HG03060 (cell line): ENCODE results near the gene NCK2.
"Not testable (repeated sequence)": the region's sequence is repeated elsewhere in the genome, so short reads cannot be mapped to it uniquely, and the experiment has no call there.

ENCODE experiments used
- ATAC-seq: cut with Tn5 transposase; IDR thresholded peaks from one replicate; pipeline ENCODE4 v1.9.1; 2021; ENCODE audit warnings: low read depth, moderate number of reproducible peaks; ENCODE audit not compliant: unreplicated experiment

Gene NCK2

GRCh38 chr2:105754011-105754410 lies 9.3 kb downstream of the NCK2 start:
- ATAC-seq = no peak

- ATAC-seq = no peak
Observed at GRCh38 chr2:105754994-105755393, 10.3 kb downstream of the NCK2 start.

DNA sequence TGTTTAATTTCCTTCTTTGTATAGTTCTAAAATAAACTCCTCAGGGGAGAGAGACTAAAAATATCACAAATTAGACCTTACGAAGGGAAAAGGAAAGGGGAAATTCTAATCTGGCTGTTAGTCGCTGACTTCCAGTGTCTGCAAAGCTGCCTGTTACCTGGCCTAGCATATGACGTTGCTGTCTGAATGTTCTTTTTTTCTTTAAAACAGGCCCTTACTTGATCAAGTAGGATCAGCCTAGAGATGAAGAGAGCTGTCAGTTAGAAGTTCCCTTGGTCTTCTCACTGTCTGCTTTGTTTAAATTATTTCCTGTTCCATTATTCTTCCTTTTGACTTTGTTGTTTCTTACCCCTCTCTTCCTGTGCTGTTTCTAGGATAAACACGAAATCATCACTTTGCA lies 11.2 kb downstream of the NCK2 start:
- no peak for ATAC-seq

- no peak for ATAC-seq
Observed at GRCh38 chr2:105756435-105756834, 11.7 kb downstream of the NCK2 start.

DNA sequence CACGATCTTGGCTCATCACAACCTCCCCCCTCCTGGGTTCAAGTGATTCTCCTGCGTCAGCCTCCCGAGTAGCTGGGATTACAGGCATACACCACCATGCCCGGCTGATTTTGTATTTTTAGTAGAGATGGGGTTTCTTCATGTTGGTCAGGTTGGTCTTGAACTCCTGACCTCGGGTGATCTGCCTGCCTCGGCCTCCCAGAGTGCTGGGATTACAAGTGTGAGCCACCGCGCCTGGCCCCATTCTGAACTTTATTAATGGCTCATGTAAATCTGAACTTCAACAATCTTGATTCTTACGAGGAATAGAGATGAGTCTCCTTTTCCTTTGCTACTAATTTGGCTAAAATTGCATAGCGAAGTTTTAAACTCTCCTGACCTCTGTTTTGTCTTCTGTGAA lies 12.2 kb downstream of the NCK2 start:
- not testable (repeated sequence) for ATAC-seq

DNA sequence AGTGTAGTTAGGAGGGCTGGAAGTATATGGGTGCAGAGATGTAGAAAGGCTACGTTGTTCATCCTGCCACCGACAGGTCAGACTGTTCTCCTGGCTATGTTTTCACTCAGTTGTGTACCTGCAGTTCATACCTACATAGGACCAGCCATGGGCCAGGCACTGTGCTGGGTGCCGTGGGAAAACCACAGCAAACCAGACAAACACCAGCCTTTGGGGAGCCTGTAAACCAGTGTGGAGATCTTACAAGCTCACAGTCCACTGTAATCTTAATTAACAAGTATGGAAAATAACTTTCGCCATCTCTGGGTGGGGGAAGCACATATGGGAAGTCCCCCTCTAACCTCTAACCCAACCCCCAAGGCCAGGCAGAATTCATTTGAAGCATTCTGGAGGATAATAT lies 12.7 kb downstream of the NCK2 start:
- ATAC-seq = no peak

DNA sequence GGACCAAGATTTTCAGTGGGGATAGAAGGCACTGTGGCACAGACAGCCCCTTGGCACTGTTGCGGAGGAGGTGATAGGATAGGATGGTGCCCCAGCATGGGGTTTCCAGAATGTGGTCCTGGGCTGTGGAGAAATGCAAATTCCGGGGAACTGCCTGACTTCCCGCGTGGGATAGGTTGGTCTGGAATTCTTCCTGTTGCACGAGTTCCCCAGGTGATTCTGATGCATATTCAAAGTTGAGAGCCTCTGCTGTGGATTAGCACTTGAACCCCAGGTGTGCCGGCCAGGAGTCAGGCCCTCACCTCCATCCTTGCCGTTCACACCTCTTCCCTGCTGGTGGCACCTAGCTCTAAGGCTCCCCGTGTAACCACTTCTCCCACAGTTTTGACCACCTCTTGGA lies 15.5 kb downstream of the NCK2 start:
- ATAC-seq = no peak

GRCh38 chr2:105760639-105761337 lies 16.1 kb downstream of the NCK2 start:
- no peak for ATAC-seq

DNA sequence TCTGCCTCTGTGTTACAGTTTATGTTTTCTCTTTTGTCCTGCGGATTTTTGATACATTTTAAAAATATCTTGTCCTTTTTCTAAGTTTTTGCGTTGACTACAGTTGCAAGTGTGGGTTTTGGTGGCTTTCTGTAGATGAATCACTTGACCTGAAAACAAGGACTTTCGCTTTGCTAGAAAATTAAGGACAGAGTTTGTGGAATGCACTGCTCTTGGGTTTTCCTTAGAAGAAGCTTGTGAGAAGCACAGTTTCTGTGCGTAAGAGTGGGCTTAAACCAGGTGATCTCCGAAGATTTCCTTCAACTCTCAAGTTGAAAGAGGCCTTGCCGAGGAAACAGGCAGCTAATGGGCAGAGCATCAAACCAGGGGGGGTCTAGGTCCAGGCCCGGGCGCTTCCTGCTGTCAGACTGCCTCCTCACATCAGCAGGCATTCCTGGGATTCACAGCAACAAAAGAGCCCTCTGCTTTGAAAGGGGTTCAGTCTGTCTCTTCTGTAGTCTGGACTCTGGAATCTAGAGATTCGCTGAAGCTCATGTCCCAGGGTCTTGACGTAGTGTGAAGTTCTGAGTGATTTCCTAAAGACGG lies 17.3 kb downstream of the NCK2 start:
- no peak for ATAC-seq

DNA sequence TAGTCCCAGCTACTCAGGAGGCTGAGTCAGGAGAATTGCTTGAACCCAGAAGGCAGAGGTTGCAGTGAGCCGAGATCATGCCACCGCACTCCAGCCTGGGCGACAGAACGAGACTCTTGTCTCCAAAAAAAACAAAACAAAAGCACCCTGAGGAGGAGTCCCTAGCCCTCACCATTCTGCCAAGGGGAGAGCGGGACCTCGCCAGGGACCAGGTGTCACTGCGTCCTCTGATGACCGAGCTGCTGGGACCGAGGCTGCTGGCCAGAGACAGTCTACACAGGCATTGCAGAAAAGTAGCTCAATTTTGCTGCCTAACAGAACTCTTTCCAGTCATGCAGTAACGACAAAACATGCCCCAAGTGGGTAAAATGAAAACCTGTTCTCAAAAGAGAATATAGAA lies 18.4 kb downstream of the NCK2 start:
- no peak for ATAC-seq

DNA sequence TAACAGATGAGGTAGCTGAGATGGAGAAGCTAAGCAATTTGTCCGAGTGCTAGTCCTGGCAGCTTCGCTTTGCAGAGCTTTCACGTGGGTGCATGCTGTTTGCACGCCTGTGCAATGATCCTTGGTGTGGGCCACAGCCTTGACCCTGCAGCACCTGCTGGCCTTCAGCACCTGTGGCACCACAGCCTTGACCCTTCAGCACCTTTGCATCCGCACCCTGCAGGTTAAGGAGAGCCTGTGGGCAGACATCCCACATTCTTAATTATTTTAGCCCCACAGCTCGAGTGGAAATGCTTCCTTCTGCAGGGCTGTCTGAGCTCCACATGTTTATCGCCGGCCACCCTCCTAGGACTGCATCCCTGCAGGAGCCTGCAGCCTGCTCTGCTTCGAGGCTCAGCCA lies 19.3 kb downstream of the NCK2 start:
- no peak for ATAC-seq

- no peak for ATAC-seq
Observed at GRCh38 chr2:105765415-105766299, 20.9 kb downstream of the NCK2 start.

DNA sequence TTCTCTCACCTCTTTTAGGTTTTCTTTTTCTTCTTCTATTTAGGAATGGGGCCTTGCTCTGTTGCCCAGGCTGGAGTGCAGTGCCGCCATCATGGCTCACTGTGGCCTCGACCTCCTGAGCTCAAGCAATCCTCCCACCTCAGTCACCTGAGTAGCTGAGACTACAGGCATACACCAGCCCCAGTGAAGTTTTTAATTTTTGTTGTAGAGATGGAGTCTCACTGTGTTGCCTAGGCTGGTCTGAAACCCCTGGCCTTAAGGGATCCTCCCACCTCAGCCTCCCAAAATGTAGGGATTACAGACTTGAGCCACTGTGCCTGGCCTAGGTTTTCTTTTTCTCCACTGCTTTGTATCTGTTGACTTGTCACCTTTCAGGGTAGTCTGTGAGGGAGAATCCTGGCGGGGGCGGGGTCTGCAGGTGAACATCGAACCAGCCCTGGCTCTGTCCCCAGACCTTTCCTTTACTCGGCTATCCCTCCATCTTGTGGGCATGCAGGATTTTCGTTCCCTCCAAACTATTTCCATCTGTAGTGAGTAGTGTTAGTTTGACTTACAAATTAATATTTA lies 21.7 kb downstream of the NCK2 start:
- ATAC-seq = no peak

GRCh38 chr2:105768176-105768575 lies 23.5 kb downstream of the NCK2 start:
- ATAC-seq = no peak

DNA sequence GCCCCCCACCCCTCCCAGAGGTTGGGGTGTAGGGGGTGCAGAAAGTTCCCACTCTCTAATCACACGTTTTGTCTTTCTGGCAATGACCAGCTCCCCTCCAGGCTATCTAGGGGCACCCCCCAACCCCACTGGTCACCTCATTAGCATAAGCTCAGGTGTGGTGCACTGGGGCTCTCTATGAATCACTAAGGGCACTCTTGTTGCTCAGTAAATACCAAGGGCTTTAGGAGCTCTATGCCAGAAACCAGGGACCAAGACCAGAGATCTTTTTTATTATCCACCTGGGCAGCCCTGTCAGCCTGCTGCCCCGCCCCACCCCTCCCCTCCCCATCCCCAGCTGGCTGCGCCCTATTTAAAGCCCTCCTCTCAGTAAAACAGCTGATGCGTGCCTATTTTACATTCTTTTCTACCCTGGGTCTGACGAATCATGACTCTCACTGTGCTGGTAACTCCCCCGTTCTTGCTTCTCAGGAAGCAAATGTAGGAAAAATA lies 24.3 kb downstream of the NCK2 start:
- no peak for ATAC-seq

GRCh38 chr2:105769504-105769903 lies 24.8 kb downstream of the NCK2 start:
- no peak for ATAC-seq

DNA sequence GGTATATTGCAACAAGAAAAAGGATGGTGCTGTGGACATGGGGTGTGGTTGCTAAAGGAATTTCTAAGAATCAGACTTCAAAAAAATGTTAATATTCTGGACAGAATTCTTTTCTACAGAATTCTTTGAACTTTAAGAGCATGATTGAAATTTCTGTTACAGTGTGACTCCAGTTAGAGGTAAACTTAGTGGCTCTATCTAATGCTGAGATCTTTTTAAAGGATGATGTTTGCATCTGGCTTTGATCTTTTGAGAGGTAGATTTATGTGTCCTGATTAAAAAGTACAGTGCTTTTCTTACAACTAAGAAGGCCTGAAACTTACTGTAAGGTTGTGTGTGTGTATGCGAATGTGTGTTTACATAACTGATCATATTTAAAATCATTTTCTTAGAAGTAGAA lies 25.4 kb downstream of the NCK2 start:
- ATAC-seq = no peak

DNA sequence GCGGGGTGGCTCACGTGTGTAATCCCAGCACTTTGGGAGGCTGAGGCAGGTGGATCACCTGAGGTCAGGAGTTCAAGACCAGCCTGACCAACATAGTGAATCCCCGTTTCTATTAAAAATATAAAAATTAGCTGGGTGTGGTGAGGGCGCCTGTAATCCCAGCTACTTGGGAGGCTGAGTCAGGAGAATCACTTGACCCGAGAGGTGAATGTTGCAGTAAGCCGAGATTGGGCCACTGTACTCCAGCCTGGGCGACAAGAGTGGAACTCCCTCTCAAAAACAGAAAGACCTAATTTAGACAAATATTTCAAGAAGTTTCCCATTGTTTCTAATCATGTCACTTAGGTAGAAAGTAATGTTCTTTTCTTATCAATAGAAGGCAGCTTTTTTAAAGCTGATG lies 26.6 kb downstream of the NCK2 start:
- not testable (repeated sequence) for ATAC-seq

- ATAC-seq = no peak
Observed at GRCh38 chr2:105771836-105772235, 27.1 kb downstream of the NCK2 start.

GRCh38 chr2:105772362-105772761 lies 27.6 kb downstream of the NCK2 start:
- ATAC-seq = no peak

- no peak for ATAC-seq
Observed at GRCh38 chr2:105773568-105773967, 28.9 kb downstream of the NCK2 start.
